ENCODE results near the gene SUSD2. TPM values are rescaled to one million over a fixed set of nuclear protein-coding genes. Genes with fewer than 3 reads are reported as not detected.

Gene SUSD2
- polyA plus RNA-seq, 1 of the 3 experiments (the other 2 are of a cell fraction): 0.82 TPM

DNA sequence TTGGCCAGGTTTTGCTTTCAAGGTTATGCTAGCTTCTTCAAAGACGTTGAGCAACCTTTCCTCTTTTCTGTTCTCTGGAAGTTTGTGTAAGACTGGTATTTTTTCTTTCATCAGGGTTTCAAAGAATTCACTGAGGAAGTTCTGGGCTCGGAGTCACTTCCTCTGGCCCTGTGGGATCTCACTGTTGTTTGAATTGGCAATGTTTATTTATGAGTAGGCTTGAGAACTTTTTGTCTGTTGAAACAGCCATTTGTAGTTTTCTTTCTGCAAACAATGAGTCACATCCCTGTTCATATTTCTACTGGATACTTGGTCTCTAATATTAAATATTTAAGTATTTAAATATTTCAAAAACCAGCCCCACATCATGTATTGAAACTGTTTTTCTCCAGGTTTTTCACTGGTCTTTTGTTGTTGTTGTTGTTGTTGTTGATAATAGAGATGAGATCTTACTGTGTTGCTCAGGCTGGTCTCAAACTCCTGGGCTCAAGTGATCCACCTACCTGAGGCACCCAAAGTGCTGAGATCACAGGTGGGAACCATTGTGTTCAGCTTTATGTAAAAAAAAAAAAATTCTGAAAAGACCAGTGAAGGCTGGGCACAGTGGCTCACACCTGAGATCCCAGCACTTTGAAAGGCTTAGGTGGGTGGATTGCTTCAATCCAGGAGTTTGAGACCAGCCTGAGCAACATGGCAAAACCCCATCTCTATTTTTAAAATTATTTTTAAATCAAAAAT is 26.9 kb downstream of the SUSD2 start:
- Histone ChIP-seq H3K4me1 (ENCODE audit: control insufficient read depth in 1 of 2, insufficient read depth in 2 of 2, low read depth in 1 of 2, low read length in 1 of 2) (peaks cover 0 to 22% of the 10 kb centered on the region in 2 experiments; a peak in 2 of 4 replicates), H3K4me3 (ENCODE audit: low read depth in 2 of 2, low read length in 1 of 2) (peak overlapping the region in 1 of 2 experiments; percentile 43; a peak in 1 of 4 replicates), H3K9me3 (no peaks in the 10 kb centered on the region), H3K79me2 (ENCODE audit: insufficient read depth) (no peaks in the 10 kb centered on the region), H3K36me3 (replicated peaks in 1 of 2; ENCODE audit: control insufficient read depth in 1 of 2, insufficient read depth in 2 of 2, low read length in 1 of 2) (no peaks in the 10 kb centered on the region), H3K9me2 (no peaks in the 10 kb centered on the region), H3F3A (replicated peaks; ENCODE audit: insufficient read depth) (peaks cover 41% of the 10 kb centered on the region), H3K4me2 (peak overlapping the region; percentile 75), H3K27ac (ENCODE audit: low read depth in 2 of 2, low read length in 1 of 2) (peak overlapping the region; percentile 24 to 99; a peak in 3 of 4 replicates), H4K20me1 (ENCODE audit: insufficient read depth) (no peaks in the 10 kb centered on the region), H3K27me3 (ENCODE audit: insufficient read depth) (no peaks in the 10 kb centered on the region), H2AFZ (ENCODE audit: low read depth) (0 out of 2 replicates have a peak overlapping the region, but pooled peaks have one; percentile 36), H3K9ac (peak overlapping the region; percentile 78)
- WGBS (ENCODE audit: low lambda C conversion rate): 9% methylated on average over 2 of the region's 2 CpGs
- DNase-seq: peak; percentile 2
- CTCF ChIA-PET: no interaction called here
- TF ChIP-seq TCF12 (IDR thresholded peaks at IDR 0.05) (peak; percentile 92), POLR2AphosphoS5 (IDR thresholded peaks at IDR 0.05; ENCODE audit: low read depth, low read length) (peak; percentile 62; the same call in 1 of the 2 replicates), FOSL2 (IDR thresholded peaks at IDR 0.05; ENCODE audit: borderline replicate concordance, low read depth) (peak; percentile 82), GABPA (IDR thresholded peaks at IDR 0.05; ENCODE audit: low read depth) (peak; percentile 35; the same call in 1 of the 2 replicates), EP300 (IDR thresholded peaks at IDR 0.05; ENCODE audit: borderline replicate concordance in 1 of 2, low read depth in 1 of 2, low read length in 1 of 2) (peak in 1 of 2 experiments; percentile 95; a peak in 2 of 4 replicates), YY1 (IDR thresholded peaks at IDR 0.05; ENCODE audit: low read depth) (no peak), NFIC (IDR thresholded peaks at IDR 0.05; ENCODE audit: borderline replicate concordance) (peak; percentile 91), NRF1 (IDR thresholded peaks at IDR 0.05; ENCODE audit: low read depth, low read length) (no peak), TEAD4 (IDR thresholded peaks at IDR 0.05; ENCODE audit: borderline replicate concordance, insufficient read depth) (peak; percentile 87; the same call in 1 of the 2 replicates), RXRA (IDR thresholded peaks at IDR 0.05; ENCODE audit: borderline replicate concordance, low read depth) (peak; percentile 90; the same call in 1 of the 2 replicates), JUND (IDR thresholded peaks at IDR 0.05) (peak; percentile 93), FOXM1 (IDR thresholded peaks at IDR 0.05; ENCODE audit: low read depth) (peak; percentile 83), MEF2A (IDR thresholded peaks at IDR 0.05; ENCODE audit: borderline replicate concordance, low read depth) (peak; percentile 31; the same call in 1 of the 2 replicates)
- TF ChIP-seq, protein P1, sequence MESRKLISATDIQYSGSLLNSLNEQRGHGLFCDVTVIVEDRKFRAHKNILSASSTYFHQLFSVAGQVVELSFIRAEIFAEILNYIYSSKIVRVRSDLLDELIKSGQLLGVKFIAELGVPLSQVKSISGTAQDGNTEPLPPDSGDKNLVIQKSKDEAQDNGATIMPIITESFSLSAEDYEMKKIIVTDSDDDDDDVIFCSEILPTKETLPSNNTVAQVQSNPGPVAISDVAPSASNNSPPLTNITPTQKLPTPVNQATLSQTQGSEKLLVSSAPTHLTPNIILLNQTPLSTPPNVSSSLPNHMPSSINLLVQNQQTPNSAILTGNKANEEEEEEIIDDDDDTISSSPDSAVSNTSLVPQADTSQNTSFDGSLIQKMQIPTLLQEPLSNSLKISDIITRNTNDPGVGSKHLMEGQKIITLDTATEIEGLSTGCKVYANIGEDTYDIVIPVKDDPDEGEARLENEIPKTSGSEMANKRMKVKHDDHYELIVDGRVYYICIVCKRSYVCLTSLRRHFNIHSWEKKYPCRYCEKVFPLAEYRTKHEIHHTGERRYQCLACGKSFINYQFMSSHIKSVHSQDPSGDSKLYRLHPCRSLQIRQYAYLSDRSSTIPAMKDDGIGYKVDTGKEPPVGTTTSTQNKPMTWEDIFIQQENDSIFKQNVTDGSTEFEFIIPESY (IDR thresholded peaks at IDR 0.05; ENCODE audit: borderline replicate concordance, low read depth): peak; percentile 73; the same call in 1 of the 2 replicates
- TF ChIP-seq, protein P2, sequence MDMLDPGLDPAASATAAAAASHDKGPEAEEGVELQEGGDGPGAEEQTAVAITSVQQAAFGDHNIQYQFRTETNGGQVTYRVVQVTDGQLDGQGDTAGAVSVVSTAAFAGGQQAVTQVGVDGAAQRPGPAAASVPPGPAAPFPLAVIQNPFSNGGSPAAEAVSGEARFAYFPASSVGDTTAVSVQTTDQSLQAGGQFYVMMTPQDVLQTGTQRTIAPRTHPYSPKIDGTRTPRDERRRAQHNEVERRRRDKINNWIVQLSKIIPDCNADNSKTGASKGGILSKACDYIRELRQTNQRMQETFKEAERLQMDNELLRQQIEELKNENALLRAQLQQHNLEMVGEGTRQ (IDR thresholded peaks at IDR 0.05; ENCODE audit: borderline replicate concordance, low read depth, low read length): no peak
- TF ChIP-seq, protein P3, sequence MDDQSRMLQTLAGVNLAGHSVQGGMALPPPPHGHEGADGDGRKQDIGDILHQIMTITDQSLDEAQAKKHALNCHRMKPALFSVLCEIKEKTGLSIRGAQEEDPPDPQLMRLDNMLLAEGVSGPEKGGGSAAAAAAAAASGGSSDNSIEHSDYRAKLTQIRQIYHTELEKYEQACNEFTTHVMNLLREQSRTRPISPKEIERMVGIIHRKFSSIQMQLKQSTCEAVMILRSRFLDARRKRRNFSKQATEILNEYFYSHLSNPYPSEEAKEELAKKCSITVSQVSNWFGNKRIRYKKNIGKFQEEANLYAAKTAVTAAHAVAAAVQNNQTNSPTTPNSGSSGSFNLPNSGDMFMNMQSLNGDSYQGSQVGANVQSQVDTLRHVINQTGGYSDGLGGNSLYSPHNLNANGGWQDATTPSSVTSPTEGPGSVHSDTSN (IDR thresholded peaks at IDR 0.05): peak; percentile 75
- TF ChIP-seq, protein P4, sequence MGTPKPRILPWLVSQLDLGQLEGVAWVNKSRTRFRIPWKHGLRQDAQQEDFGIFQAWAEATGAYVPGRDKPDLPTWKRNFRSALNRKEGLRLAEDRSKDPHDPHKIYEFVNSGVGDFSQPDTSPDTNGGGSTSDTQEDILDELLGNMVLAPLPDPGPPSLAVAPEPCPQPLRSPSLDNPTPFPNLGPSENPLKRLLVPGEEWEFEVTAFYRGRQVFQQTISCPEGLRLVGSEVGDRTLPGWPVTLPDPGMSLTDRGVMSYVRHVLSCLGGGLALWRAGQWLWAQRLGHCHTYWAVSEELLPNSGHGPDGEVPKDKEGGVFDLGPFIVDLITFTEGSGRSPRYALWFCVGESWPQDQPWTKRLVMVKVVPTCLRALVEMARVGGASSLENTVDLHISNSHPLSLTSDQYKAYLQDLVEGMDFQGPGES (IDR thresholded peaks at IDR 0.05; ENCODE audit: low read depth, low read length): no peak
- POLR2A ChIA-PET: no interaction called here

Measured in SK-N-SH (cell line).